Measurements from ENCODE around the gene LRCOL1.

LRCOL1 gene

DNA sequence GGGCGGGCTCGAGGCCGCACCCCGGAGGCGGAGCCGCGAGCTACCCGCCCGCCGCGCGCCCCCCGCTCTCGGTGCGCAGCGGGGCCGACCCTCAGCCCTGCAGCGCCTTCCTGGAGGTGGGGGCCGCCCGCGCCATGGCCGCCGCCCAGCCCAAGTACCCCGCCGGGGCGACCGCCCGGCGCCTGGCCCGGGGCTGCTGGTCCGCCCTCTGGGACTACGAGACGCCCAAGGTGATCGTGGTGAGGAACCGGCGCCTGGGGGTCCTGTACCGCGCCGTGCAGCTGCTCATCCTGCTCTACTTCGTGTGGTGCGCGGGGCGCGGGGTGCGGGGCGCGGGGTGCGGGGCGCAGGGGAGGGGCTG lies 8.3 kb upstream of the LRCOL1 start, which contains the start of gene P2RX2:
Gene P2RX2 (plus strand): TSS at position 94 of the 361 bp plus-strand sequence. CDS start 41 bp downstream, at position 135.
- no peak for DNase-seq

DNA sequence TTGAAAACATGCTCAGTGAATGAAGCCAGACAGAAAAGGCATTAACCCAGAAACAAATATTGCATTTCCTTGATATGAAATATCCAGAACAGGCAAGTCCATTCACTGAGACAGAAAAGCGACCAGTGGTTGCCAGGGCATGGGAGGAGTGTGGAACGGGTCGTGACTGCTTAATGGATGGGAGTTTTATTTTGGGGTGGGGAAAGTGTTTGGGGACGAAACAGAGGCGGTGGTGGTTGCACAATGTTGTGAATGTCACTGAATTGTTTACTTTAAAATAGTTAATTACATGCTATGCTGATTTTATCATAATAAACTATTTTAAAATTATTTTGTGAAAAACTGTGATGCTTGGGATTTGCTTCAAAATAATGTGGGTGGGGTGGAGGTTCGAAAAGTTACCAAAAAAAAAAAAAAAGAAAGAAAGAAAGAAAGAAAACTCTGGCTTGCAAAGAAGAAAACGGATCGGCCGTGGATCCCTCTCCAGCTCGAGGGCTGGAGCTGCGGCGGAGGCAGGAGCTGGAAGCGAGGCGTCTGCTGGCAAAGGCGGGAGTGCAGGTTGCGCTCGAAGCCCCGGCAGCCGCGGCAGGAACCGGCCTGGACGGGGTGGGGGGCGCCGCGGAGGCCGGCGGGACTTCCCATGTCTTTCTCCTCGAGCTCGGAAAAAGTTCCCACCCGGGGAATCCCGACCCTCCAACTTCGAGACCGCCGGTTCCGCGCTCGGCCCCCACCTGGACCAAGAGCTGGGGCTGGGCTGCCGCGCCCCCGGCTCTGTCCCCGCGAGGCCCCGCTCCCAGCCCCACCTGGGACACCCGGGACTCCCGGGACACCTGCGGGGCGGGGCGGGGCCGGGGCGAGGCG lies 7.7 kb upstream of the LRCOL1 start:
- no peak for DNase-seq

DNA sequence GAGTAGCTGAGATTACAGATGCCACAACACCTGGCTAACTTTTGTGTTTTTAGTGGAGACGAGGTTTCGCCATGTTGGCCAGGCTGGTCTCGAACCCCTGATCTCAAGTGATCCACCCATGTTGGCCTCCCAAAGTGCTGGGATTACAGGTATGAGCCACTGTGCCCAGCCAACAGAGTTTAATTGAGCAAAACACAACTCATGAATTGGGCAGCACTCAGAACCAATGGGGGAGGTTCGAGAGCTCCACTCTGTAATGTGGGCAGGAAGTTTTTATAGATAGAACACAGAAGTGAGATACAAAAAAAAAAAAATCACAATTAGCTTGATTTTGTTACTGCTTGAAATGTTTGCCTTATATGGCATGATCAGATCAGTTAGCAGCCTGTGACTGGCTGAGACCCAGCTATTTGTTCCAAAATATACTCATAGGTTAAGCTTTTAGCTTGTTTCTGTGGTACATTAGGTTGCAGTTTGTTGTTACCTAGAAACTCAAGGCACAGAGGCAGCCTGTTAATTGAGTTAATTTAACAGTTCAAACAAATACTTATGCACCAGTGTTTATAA lies 6.8 kb upstream of the LRCOL1 start:
- no peak for DNase-seq

DNA sequence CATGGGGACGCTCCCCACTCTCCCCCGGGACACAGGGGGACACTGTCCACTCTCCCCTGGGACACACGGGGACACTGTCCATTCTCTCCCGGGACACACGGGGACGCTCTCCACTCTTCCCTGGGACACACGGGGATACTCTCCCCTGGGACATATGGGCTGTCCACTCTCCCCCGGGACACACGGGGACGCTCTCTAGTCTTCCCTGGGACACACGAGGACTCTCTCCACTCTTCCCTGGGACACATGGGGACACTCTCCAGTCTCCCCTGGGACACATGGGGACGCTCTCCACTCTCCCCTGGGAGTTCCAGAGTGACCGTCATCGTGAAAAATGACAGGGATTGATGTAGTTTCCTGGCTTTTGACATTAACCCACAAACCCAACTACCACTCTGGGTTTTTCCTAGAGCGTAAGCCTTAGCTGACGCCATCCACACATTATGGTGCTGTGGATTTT lies 5.2 kb upstream of the LRCOL1 start:
- no peak for DNase-seq

DNA sequence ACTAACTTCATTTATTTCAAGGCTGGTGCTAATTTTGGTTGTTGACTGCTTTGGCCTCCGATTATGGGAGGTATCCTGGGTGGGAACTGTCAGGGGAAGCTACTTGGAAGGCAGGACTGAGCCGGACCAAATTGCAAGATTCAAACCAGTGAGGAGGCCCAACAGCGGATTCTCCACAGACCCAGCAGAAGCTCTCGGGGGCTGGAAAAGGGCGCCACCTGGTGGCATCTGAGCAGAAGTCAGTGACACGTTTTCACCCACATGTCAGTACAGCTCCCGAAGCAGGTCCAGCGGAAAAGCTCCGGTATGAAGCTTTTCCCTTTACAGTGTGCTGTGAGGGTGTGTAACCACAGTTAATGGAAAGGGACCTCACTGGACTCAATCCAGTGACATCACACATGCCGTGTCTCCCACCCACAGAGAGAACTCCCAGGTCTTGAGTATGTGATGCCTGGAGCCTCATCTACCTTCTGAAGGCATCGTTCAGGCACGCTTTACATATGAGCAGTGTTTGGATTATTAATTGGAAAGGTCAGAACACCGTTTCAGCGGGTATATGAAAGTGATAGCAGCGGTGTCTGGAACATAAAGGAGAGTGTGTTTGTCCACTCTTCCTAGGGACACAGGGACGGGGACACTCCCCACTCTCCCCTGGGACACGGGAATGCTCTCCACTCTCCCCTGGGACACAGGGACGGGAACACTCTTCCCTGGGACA lies 4.6 kb upstream of the LRCOL1 start:
- DNase-seq = peak; percentile 81

DNA sequence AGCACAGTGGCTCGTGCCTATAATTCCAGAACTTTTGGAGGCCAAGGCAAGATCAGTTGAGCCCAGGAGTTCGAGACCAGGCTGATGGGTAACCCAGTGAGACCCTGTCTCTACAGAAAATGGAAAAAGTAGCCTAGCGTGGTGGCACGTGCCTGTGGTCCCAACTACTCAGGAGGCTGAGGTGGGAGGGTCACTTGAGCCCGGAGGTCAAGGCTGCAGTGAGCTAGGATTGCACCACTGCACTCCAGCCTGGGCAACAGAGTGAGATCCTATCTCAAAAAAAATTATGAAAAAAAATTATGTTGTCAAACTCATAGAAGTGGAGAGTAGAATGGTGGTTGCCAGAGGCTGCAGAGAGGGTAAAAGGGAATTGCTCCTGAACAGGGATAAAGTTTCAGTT lies 3.6 kb upstream of the LRCOL1 start:
- no peak for DNase-seq

DNA sequence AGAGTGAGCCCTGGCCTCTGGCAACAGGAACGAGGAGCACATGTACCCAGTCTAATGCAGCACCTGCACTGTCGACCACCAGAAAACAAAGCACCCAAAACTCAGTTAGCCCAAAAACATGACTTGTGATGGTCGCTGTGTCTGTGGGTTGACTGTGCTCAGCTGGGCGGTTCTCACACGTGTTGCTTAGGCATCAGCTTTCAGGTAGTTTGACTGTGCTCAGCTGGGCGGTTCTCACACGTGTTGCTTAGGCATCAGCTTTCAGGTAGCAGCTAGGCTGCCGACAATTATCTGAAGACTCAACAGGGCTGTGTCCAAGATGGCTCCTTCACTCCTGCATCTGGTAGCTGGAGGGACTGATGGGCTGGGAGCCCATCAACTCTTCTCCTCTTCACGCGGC lies 1.2 kb upstream of the LRCOL1 start:
- DNase-seq = no peak

DNA sequence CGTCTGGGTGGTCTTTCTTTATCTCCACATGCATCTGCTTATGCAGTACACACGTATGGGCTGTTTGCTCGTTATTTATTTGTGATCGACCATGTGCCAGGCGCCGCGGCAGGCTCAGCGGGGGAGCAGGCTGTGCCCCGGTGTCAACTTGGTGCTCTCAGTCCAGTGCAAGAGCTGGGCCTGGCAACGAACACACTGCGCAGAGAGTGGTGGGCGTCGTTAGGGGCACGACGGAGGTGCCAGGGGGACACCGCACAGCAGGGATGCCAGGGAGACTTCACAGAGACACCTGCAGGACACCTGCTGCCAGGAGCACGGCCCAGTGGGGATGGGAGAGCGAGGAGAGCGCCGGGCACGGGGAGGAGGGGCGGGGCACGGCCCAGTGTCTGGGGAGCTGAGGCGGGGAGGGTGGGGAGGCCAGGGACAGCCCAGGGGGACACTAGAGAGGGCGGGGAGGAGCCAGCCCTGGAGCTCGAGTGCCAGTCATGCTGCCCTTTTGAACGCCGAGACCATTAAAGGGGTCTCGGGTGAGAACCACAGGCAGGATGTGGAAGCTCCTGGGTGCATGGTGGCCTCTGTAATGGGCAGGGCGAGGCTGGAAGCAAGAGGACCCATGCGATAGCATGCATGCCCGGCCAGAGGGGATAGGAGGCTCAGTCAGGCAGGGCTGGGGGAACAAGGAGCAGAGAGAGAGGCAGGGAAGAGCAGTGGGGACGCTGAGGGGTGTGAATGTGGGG lies 652 bp upstream of the LRCOL1 start:
- DNase-seq = no peak

DNA sequence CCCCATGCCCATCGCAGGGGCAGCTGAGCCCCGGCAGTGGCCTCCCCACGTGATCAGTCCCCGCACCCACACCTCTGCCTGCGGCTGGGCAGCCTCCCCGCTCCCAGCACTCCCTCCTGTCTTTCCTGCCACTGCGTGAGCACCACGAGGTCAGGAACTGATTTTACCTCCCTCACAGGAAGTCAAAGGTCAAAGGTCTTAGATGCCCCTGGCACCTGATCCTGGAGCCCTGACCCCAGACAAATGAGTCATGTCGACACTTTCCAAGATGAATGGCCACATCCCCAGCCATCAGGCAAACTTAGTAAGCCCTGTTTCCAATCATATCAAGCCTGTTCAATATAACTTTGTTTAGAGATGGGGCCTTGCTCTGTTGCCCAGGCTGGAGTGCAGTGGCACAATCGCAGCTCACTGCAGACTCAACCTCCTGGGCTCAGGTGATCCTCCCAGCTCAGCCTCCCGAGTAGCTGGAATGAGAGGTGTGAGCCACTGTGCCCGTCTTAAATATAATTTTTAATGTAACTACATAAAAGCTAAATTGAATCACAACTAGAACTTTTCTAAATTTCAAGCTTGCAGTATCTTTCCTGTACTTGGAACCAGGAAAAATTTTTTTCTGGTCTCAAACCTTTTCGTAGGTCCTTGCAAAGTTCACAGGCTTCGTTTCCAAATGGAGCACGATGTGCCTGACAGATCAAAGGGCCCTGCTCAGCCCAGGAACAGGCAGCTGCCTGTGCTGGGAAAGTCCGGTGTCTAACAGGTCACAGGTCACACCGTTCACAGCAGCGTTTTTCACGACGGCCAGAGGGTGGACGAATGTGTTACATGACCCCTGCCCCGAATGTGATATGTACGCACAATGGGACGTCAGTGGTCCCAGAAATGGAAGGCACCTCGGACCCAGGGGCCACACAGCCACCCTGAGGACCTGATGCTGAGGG lies 1.9 kb downstream of the LRCOL1 start:
- DNase-seq = no peak

DNA sequence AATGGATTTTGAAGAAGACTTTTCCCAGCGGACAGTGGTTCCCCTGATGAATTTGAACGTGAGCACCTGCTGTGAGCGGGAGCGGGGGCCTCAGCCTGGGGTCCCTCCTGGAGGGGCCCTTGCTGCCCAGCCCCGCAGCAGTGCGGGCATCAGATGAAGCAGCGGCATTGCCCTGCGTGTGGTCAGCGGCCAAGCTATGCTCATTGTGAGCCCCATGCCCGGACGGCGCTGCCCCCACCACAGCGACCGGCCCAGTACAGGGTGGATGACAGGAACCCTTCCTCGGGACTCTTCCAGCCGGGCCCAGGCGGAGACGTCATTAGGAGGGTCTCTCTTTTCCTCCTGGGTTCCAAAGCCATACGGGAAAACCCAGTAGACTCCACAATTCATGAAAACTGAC lies 3.5 kb downstream of the LRCOL1 start:
- DNase-seq = no peak

DNA sequence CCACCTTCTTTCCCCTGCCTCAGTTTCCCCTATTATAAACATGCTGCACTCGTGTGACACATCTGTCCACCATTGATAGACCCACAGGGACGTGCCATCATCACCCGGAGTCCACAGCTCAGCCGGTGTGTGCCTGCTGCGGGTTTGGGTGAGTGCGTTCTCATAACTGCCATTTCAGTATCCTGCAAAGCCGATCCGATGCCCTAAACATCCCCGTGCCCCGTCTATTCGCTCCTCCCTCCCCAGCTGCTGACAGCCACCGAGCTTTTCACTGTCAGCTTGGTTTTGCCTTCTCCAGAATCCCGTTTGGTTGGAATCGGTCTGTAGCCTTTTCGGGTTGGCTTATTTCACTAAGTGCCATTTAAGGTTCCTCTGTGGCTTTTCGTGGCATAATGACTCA lies 3.9 kb downstream of the LRCOL1 start:
- DNase-seq = no peak

DNA sequence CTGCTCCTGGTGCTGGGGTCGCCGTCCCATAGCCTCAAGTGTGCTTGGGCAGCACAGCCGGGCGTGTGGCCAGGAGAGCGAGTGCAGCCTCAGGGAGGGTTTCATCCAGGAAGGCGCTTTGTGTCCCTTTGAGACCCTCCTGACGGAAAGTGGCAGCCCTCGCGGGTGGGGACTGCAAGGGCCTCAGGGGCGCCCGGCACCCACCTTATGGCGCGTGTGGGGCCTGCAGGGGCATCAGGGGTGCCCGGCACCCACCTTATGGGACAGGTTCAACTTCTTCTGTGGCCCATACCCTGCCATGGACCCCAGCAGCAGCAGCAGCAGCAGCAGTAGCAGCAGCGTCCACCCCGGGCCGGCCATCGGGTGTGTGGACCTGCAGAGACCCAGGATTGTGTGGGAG lies 4.5 kb downstream of the LRCOL1 start:
- DNase-seq = no peak

DNA sequence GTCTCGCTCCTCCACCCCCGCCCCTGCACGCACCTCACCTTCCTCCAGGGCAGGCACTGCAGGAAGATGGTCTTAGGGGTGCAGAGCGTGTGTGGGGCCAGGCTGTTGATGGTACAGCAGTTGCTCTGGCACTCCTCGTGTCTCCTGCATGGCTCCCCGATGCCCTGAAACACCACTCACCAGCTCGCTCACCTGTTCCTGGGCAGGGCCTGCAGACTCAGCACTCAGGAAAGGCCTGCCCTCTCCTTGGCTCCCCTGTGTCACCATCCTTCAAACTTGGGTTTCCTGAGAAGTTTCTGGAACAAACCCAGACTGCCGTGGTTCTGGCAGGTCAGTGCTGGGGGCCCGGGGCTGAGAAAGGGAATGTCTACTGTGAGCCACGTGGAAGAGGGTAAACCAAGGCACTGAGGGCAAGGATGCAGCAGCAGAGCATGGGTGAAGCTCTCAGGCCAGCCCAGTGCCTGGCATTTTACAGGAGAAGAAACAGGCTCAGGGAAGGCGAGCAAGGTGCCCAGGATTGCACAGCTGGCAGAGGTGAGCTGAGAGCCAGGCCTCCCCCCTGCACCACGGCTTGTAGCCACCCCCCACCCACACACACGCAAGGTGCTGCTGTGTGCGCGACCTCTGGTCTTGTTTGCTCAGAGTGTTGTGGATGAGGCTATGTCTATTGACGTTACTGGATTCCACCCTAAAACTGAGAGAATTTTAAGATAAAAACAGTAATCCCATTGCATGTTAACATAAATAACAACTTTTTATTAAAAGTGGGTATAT lies 5.5 kb downstream of the LRCOL1 start:
- DNase-seq = no peak

DNA sequence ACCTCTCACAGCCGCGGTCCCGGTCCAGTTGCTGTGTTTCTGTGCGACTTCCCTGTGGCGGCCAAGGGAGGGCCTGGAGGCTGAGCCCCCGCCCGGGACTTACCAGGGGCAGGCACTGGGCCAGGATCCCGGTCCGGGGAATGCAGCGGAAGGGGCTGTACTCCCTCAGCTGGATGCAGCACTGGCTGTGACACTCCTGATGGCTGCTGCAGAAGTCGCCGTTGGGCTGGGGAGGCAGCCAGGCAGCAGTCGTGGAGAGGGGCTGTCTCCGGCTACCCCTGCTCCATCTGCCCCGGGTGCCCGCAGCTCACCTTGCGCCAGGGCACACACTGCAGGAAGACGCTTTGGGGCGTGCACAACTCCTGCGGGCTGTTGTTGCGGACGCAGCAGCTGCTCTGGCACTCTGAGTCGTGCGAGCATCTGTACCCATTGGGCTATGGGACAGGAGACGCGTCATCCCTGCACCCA lies 6.2 kb downstream of the LRCOL1 start:
- DNase-seq = no peak

DNA sequence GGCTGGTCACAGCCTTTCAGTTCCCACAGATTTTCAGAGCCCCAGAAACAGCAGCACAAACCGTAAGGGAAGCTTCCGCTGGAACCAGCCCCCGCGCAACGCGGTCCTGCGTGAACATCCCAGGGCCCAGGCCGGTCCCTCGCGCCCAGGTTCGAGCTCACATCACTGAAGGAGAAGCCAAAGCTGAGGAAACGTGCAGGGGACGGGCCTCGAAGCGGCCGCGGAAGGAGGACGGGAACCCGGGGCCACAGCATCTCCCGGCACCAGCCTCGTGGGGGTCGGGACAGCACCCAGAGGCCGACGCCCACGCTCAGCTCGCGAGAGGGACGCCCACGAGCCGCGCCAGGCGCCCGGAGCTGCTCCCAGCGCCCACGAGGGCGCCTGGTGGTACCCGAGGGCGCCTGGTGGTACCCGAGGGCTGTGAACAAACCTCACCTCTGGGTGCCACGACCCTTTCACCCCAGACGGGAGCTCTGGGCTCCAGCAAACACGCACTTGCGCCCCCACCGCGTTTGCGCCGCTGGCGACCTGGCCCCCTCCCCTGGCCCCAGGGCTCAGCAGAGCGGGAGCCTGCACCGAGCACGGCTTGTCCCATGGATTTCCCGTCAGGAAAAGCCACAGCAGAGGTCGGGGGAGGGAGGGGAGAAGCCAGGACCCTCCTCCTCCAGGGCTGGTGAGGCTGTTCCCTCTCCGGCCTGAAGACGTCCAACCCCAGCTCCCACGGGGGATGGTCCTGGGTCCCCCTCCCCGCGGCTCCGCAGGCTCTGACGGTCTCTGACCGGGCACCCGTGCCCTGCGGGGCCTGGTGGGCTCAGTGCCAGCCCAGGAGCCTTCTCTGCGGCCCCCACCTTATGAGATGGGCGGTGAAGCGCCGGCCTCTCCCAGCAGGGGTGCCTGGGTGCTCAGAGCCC lies 6.9 kb downstream of the LRCOL1 start:
- DNase-seq = no peak

DNA sequence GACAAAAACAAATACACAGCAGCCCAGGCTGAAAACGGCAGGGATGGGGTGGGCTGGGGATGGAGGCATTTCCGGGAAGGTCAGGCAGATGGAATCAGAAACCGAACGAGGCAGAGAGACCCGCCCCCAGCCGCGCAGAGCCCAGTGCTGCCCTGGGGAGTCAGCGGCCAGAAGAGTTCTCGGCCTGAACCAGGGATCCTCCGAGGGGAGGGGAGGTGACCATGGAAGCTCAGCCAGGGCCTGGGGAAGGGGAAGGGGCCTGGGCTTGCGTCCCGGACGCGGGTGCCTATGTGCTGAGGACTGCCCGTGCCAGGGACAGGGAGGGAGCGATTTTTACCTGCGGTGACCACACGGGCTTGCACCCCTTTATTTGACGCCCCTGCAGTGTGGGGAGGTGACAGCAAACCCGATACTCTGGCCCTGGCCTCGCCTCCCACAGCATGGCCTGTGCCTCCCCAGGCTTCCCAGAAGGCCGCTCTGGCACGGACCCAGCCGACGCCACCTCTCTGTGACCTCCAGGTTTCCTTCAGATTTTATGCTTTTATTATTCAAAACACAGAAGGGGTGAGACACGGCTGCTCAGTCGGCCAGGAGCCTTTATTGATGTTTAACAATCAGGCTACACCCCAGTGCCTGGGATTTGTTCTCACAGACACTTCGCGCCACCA lies 7.7 kb downstream of the LRCOL1 start:
- no peak for DNase-seq

DNA sequence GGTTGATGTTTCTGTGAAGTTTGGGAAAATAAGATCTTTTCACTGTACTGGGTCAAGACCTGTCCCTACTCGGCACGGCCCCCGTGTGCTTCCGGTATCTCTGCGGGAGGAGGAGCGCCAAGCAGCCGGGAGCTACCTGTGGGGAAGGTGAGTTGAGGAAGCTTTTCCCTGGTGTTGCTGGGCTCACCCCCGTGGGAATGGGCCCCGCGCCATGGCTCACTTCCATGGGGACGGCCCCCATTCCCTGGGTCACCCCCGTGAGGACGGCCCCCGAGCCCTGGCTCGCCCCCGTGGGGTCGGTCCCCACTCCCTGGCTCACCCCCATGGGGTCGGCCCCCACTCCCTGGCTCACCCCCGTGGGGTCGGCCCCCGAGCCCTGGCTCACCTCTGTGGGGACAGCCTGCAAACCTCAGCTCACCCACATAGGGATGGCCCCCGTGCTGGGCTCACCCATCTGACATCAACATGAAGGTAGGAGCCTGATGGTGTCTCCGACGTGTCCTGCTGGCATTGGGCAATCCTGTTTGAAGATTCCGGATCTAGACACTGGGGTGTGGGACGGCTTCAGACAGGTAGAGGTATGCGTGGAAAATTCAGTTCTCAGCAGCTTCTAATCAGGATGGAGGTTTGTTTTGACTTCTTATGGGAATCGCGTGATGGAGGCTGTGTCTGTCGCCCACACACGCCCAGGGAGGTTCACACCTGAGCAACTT lies 9.1 kb downstream of the LRCOL1 start:
- no peak for DNase-seq
